WTC11 (cell line): ENCODE measurements around the gene DACT1. TPM values are rescaled to one million over a fixed set of nuclear protein-coding genes. Genes with fewer than 3 reads are reported as not detected.

ENCODE experiments used
- ATAC-seq: fragments of 200-7000 bp; cut with Tn5 transposase; 2 replicates; pipeline ENCODE4 v1.10.0; 2021; ENCODE audit warnings: mild to moderate bottlenecking, moderate library complexity
- CTCF ChIA-PET: fragments of 300-600 bp; sonication (Branson Sonifier 250); formaldehyde crosslinking; loops from one replicate; lab custom pipeline; 2021; ENCODE audit warnings: antibody characterized with exemption; lab: Charles Lee
- POLR2A ChIA-PET: fragments of 350-600 bp; sonication (Branson Sonifier 250); formaldehyde crosslinking; loops from one replicate; lab custom pipeline; 2021; ENCODE audit warnings: antibody characterized with exemption; lab: Charles Lee
- DNase-seq: peaks from one replicate; pipeline ENCODE4 v3.0.0; 2021; ENCODE audit warnings: low spot score
- H3K27ac Mint-ChIP-seq: 2 replicates; pipeline ENCODE4 v1.8.0; 2021; ENCODE audit warnings: mixed read lengths
- H3K27me3 Mint-ChIP-seq: 2 replicates; pipeline ENCODE4 v1.8.0; 2021; ENCODE audit warnings: low read depth, mild to moderate bottlenecking, moderate library complexity, mixed read lengths
- H3K36me3 Mint-ChIP-seq: 2 replicates; pipeline ENCODE4 v1.8.0; 2021; ENCODE audit warnings: mixed read lengths
- H3K4me1 Mint-ChIP-seq: 2 replicates; pipeline ENCODE4 v1.8.0; 2022; ENCODE audit warnings: mixed read lengths
- H3K4me3 Mint-ChIP-seq: 2 replicates; pipeline ENCODE4 v1.8.0; 2021; ENCODE audit warnings: mild to moderate bottlenecking, moderate library complexity, mixed read lengths
- H3K9me3 Mint-ChIP-seq: 2 replicates; pipeline ENCODE4 v1.8.0; 2021; ENCODE audit warnings: mixed read lengths
- ATF1 ChIP-seq: sonication (generic); formaldehyde crosslinking; IDR thresholded peaks from 2 replicates; pipeline ENCODE4 v1.8.1; 2023; ENCODE audit warnings: mild to moderate bottlenecking, moderate library complexity, missing genetic modification reagents
- ESRRA ChIP-seq: sonication (generic); formaldehyde crosslinking; IDR thresholded peaks from 2 replicates; pipeline ENCODE4 v1.8.1; 2022; ENCODE audit warnings: mild to moderate bottlenecking, missing genetic modification reagents, borderline replicate concordance
- GRHL2 ChIP-seq: fragments of 250-450 bp; sonication (Bioruptor Pico); IDR thresholded peaks from 2 replicates; pipeline ENCODE4 v1.8.0; 2022; ENCODE audit warnings: mild to moderate bottlenecking, moderate library complexity; ENCODE audit not compliant: insufficient replicate concordance, severe bottlenecking
- GTF2I ChIP-seq: fragments of 250-450 bp; sonication (Bioruptor Pico); conservative IDR thresholded peaks from 2 replicates; pipeline ENCODE4 v1.4.0; 2021; ENCODE audit warnings: mild to moderate bottlenecking
- JAZF1 ChIP-seq: fragments of 250-450 bp; sonication (Bioruptor Pico); IDR thresholded peaks from 2 replicates; pipeline ENCODE4 v1.9.0; 2021; ENCODE audit warnings: moderate library complexity, mild to moderate bottlenecking, inconsistent platforms
- JUN ChIP-seq: sonication (generic); formaldehyde crosslinking; IDR thresholded peaks from 2 replicates; pipeline ENCODE4 v1.8.0; 2023; ENCODE audit warnings: mild to moderate bottlenecking, missing genetic modification reagents
- NFE2L1 ChIP-seq: sonication (generic); formaldehyde crosslinking; IDR thresholded peaks from 2 replicates; pipeline ENCODE4 v1.8.1; 2023; ENCODE audit warnings: missing genetic modification reagents
- NR3C1 ChIP-seq: sonication (generic); formaldehyde crosslinking; conservative IDR thresholded peaks from 2 replicates; pipeline ENCODE4 v1.8.1; 2023; ENCODE audit warnings: low read depth, mild to moderate bottlenecking, missing genetic modification reagents
- SMAD3 ChIP-seq: sonication (generic); formaldehyde crosslinking; IDR thresholded peaks from 2 replicates; pipeline ENCODE4 v1.8.0; 2022; ENCODE audit warnings: missing genetic modification reagents, mild to moderate bottlenecking, borderline replicate concordance
- SMAD4 ChIP-seq: sonication (generic); formaldehyde crosslinking; IDR thresholded peaks from 2 replicates; pipeline ENCODE4 v1.8.0; 2022; ENCODE audit warnings: mild to moderate bottlenecking, missing genetic modification reagents
- TEAD4 ChIP-seq: sonication (generic); formaldehyde crosslinking; IDR thresholded peaks from 2 replicates; pipeline ENCODE4 v1.8.0; 2022; ENCODE audit warnings: mild to moderate bottlenecking, missing genetic modification reagents
- ZNF416 ChIP-seq: fragments of 250-450 bp; sonication (Bioruptor Pico); IDR thresholded peaks from 2 replicates; pipeline ENCODE4 v1.9.0; 2021; ENCODE audit warnings: mild to moderate bottlenecking, inconsistent platforms
- ZNF671 ChIP-seq: fragments of 250-450 bp; sonication (Bioruptor Pico); IDR thresholded peaks from 2 replicates; pipeline ENCODE4 v1.8.0; 2021; ENCODE audit warnings: mild to moderate bottlenecking
- total RNA-seq: library from RNA; stranded (reverse); gene quantifications from 3 replicates; pipeline ENCODE4 v1.2.3, GENCODE V29; 2021
- TF ChIP-seq, protein P1 (sequence below): sonication (generic); formaldehyde crosslinking; IDR thresholded peaks from 2 replicates; pipeline ENCODE4 v1.8.0; 2022; ENCODE audit warnings: mild to moderate bottlenecking, missing genetic modification reagents
- TF ChIP-seq, protein P2 (sequence below): sonication (generic); formaldehyde crosslinking; IDR thresholded peaks from 2 replicates; pipeline ENCODE4 v1.8.1; 2022; ENCODE audit warnings: missing genetic modification reagents, borderline replicate concordance
- TF ChIP-seq, protein P3 (sequence below): sonication (generic); formaldehyde crosslinking; IDR thresholded peaks from 2 replicates; pipeline ENCODE4 v1.8.0; 2022; ENCODE audit warnings: missing genetic modification reagents
- TF ChIP-seq, protein P4 (sequence below): sonication (generic); formaldehyde crosslinking; IDR thresholded peaks from 2 replicates; pipeline ENCODE4 v1.8.1; 2023; ENCODE audit warnings: mild to moderate bottlenecking, missing genetic modification reagents, moderate library complexity
- TF ChIP-seq, protein P5 (sequence below): sonication (generic); formaldehyde crosslinking; IDR thresholded peaks from 2 replicates; pipeline ENCODE4 v1.8.0; 2023; ENCODE audit warnings: missing genetic modification reagents
- TF ChIP-seq, protein P6 (sequence below): fragments of 200-600 bp; IDR thresholded peaks from 2 replicates; pipeline ENCODE4 v1.8.0; 2022; ENCODE audit warnings: antibody characterized with exemption
- TF ChIP-seq, protein P7 (sequence below): sonication (generic); formaldehyde crosslinking; IDR thresholded peaks from 2 replicates; pipeline ENCODE4 v1.8.1; 2022; ENCODE audit warnings: mild to moderate bottlenecking, missing genetic modification reagents, moderate library complexity, borderline replicate concordance

DACT1 gene
- total RNA-seq, 1 experiment from 2014 or later, result 21.2 TPM

DNA sequence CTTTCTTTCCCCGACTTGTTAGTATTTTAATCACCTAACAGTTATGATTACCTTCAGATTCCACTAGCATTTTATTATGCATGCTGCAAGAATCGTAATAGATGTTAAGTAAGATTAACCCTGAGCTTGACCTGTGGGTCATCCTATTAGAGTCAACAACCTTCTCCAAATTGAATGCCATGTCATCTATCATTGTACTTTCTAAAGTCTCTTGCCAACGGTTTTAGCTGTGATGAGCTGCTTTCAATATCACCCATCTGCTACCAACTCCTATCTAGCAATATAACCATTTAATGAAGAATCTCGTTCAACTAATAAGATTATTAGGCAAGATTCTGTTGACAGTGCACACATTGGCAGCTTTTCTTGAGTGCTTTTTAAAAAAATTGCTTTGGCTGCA lies 33.7 kb downstream of the DACT1 start:
- Mint-ChIP-seq H3K4me3 (no peak overlapping the region), H3K36me3 (no peaks in the 10 kb centered on the region), H3K27ac (no peak overlapping the region), H3K27me3 (no peaks in the 10 kb centered on the region), H3K9me3 (no peaks in the 10 kb centered on the region), H3K4me1 (peaks cover 18% of the 10 kb centered on the region)
- DNase-seq (no peak), ATAC-seq (no peak)
- ChIA-PET CTCF (no interaction called here), POLR2A (no interaction called here)
- TF ChIP-seq GTF2I (no peak), ATF1 (CRISPR knock-in tag) (no peak), TEAD4 (CRISPR knock-in tag) (no peak)
- TF ChIP-seq, protein P1, sequence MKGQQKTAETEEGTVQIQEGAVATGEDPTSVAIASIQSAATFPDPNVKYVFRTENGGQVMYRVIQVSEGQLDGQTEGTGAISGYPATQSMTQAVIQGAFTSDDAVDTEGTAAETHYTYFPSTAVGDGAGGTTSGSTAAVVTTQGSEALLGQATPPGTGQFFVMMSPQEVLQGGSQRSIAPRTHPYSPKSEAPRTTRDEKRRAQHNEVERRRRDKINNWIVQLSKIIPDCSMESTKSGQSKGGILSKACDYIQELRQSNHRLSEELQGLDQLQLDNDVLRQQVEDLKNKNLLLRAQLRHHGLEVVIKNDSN (CRISPR knock-in tag), result no peak
- TF ChIP-seq, protein P2, sequence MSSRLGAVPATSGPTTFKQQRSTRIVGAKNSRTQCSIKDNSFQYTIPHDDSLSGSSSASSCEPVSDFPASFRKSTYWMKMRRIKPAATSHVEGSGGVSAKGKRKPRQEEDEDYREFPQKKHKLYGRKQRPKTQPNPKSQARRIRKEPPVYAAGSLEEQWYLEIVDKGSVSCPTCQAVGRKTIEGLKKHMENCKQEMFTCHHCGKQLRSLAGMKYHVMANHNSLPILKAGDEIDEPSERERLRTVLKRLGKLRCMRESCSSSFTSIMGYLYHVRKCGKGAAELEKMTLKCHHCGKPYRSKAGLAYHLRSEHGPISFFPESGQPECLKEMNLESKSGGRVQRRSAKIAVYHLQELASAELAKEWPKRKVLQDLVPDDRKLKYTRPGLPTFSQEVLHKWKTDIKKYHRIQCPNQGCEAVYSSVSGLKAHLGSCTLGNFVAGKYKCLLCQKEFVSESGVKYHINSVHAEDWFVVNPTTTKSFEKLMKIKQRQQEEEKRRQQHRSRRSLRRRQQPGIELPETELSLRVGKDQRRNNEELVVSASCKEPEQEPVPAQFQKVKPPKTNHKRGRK, result no peak
- TF ChIP-seq, protein P3, sequence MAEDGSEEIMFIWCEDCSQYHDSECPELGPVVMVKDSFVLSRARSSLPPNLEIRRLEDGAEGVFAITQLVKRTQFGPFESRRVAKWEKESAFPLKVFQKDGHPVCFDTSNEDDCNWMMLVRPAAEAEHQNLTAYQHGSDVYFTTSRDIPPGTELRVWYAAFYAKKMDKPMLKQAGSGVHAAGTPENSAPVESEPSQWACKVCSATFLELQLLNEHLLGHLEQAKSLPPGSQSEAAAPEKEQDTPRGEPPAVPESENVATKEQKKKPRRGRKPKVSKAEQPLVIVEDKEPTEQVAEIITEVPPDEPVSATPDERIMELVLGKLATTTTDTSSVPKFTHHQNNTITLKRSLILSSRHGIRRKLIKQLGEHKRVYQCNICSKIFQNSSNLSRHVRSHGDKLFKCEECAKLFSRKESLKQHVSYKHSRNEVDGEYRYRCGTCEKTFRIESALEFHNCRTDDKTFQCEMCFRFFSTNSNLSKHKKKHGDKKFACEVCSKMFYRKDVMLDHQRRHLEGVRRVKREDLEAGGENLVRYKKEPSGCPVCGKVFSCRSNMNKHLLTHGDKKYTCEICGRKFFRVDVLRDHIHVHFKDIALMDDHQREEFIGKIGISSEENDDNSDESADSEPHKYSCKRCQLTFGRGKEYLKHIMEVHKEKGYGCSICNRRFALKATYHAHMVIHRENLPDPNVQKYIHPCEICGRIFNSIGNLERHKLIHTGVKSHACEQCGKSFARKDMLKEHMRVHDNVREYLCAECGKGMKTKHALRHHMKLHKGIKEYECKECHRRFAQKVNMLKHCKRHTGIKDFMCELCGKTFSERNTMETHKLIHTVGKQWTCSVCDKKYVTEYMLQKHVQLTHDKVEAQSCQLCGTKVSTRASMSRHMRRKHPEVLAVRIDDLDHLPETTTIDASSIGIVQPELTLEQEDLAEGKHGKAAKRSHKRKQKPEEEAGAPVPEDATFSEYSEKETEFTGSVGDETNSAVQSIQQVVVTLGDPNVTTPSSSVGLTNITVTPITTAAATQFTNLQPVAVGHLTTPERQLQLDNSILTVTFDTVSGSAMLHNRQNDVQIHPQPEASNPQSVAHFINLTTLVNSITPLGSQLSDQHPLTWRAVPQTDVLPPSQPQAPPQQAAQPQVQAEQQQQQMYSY (CRISPR knock-in tag), result no peak

DNA sequence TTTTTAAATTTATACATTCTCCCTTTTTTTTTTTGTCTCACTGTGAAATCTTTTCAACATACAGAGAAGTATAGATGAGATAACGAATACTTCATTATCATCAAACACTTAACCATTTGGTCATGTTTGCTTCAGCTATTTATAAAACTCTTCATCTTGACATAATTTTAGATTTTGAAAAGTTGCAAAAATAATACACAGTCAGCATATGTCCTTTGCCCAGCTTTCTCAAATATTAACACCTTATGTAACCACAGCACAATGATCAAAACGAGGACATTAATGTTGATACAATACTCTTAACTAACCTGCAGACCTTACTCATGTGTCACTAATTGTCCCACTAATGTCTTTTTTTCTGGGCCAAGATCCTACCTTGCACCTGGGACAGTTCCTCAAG lies 36.0 kb downstream of the DACT1 start:
- Mint-ChIP-seq H3K4me3 (no peak overlapping the region), H3K27ac (no peak overlapping the region), H3K36me3 (no peaks in the 10 kb centered on the region), H3K27me3 (no peaks in the 10 kb centered on the region), H3K4me1 (peaks cover 15% of the 10 kb centered on the region), H3K9me3 (no peaks in the 10 kb centered on the region)
- TF ChIP-seq ZNF671 (CRISPR knock-in tag), result no peak
- TF ChIP-seq, protein P4, sequence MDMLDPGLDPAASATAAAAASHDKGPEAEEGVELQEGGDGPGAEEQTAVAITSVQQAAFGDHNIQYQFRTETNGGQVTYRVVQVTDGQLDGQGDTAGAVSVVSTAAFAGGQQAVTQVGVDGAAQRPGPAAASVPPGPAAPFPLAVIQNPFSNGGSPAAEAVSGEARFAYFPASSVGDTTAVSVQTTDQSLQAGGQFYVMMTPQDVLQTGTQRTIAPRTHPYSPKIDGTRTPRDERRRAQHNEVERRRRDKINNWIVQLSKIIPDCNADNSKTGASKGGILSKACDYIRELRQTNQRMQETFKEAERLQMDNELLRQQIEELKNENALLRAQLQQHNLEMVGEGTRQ (CRISPR knock-in tag), result no peak
- no peak for TF ChIP-seq GTF2I
- no peak for TF ChIP-seq JUN (CRISPR knock-in tag)
- TF ChIP-seq NR3C1 (CRISPR knock-in tag), result no peak
- TF ChIP-seq, protein P5, sequence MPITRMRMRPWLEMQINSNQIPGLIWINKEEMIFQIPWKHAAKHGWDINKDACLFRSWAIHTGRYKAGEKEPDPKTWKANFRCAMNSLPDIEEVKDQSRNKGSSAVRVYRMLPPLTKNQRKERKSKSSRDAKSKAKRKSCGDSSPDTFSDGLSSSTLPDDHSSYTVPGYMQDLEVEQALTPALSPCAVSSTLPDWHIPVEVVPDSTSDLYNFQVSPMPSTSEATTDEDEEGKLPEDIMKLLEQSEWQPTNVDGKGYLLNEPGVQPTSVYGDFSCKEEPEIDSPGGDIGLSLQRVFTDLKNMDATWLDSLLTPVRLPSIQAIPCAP, result no peak
- TF ChIP-seq, protein P6, sequence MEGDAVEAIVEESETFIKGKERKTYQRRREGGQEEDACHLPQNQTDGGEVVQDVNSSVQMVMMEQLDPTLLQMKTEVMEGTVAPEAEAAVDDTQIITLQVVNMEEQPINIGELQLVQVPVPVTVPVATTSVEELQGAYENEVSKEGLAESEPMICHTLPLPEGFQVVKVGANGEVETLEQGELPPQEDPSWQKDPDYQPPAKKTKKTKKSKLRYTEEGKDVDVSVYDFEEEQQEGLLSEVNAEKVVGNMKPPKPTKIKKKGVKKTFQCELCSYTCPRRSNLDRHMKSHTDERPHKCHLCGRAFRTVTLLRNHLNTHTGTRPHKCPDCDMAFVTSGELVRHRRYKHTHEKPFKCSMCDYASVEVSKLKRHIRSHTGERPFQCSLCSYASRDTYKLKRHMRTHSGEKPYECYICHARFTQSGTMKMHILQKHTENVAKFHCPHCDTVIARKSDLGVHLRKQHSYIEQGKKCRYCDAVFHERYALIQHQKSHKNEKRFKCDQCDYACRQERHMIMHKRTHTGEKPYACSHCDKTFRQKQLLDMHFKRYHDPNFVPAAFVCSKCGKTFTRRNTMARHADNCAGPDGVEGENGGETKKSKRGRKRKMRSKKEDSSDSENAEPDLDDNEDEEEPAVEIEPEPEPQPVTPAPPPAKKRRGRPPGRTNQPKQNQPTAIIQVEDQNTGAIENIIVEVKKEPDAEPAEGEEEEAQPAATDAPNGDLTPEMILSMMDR, result no peak
- TF ChIP-seq, protein P7, sequence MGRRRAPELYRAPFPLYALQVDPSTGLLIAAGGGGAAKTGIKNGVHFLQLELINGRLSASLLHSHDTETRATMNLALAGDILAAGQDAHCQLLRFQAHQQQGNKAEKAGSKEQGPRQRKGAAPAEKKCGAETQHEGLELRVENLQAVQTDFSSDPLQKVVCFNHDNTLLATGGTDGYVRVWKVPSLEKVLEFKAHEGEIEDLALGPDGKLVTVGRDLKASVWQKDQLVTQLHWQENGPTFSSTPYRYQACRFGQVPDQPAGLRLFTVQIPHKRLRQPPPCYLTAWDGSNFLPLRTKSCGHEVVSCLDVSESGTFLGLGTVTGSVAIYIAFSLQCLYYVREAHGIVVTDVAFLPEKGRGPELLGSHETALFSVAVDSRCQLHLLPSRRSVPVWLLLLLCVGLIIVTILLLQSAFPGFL (CRISPR knock-in tag), result no peak
- no peak for TF ChIP-seq SMAD3
- no peak for TF ChIP-seq SMAD4 (CRISPR knock-in tag)
- no peak for TF ChIP-seq JAZF1
- no peak for TF ChIP-seq GRHL2
- TF ChIP-seq ZNF416 (CRISPR knock-in tag), result no peak
- no peak for TF ChIP-seq NFE2L1 (CRISPR knock-in tag)
- TF ChIP-seq ESRRA, result no peak
- DNase-seq (no peak), ATAC-seq (no peak)
- CTCF ChIA-PET, result no interaction called here
- POLR2A ChIA-PET, result no interaction called here
